Activated T-cell treated with anti-CD3 and anti-CD28 coated beads for 48 hours (primary cell): Measurements from ENCODE around the gene ZNF774.
"Not testable (repeated sequence)": the region's sequence is repeated elsewhere in the genome, so short reads cannot be mapped to it uniquely, and the experiment has no call there.

ENCODE experiments used
- DNase-seq: peaks from one replicate; pipeline ENCODE4 v3.0.0-alpha.2; 2020; ENCODE audit warnings: low read depth

Gene ZNF774

GRCh38 chr15:90345857-90346256, 6.2 kb upstream of the ZNF774 start:
- DNase-seq, result no peak

GRCh38 chr15:90347431-90348065, 4.5 kb upstream of the ZNF774 start:
- not testable (repeated sequence) for DNase-seq

GRCh38 chr15:90348456-90348855, 3.6 kb upstream of the ZNF774 start:
- no peak for DNase-seq

GRCh38 chr15:90349072-90349471, 3.0 kb upstream of the ZNF774 start:
- DNase-seq, result no peak

- no peak for DNase-seq
Measured at GRCh38 chr15:90349821-90350220, 2.3 kb upstream of the ZNF774 start.

- no peak for DNase-seq
Measured at GRCh38 chr15:90351479-90352106, 491 bp upstream of the ZNF774 start.

GRCh38 chr15:90354986-90355385, 2.9 kb downstream of the ZNF774 start:
- no peak for DNase-seq

GRCh38 chr15:90358124-90359033, 6.3 kb downstream of the ZNF774 start:
- no peak for DNase-seq

- DNase-seq, result no peak
Measured at GRCh38 chr15:90360746-90361145, 8.7 kb downstream of the ZNF774 start.

GRCh38 chr15:90362936-90363212, 10.8 kb downstream of the ZNF774 start:
- DNase-seq, result no peak

GRCh38 chr15:90364251-90364650, 12.2 kb downstream of the ZNF774 start:
- no peak for DNase-seq

GRCh38 chr15:90365414-90366055, 13.5 kb downstream of the ZNF774 start:
- DNase-seq, result no peak

- DNase-seq, result no peak
Measured at GRCh38 chr15:90367576-90367975, 15.5 kb downstream of the ZNF774 start.

- no peak for DNase-seq
Measured at GRCh38 chr15:90375071-90375470, 23.0 kb downstream of the ZNF774 start.

GRCh38 chr15:90376789-90377188, 24.7 kb downstream of the ZNF774 start:
- no peak for DNase-seq

- no peak for DNase-seq
Measured at GRCh38 chr15:90379263-90379662, 27.2 kb downstream of the ZNF774 start.

- DNase-seq, result no peak
Measured at GRCh38 chr15:90381515-90381914, 29.4 kb downstream of the ZNF774 start.

GRCh38 chr15:90382320-90382719, 30.2 kb downstream of the ZNF774 start:
- no peak for DNase-seq

- DNase-seq, result no peak
Measured at GRCh38 chr15:90386221-90386620, 34.1 kb downstream of the ZNF774 start.

GRCh38 chr15:90387534-90388461, 35.7 kb downstream of the ZNF774 start, which contains the start of gene IQGAP1:
TSS of gene IQGAP1 (plus strand) at chr15:90388242. CDS start at chr15:90388342, 100 bp downstream.
- peak; percentile 95 for DNase-seq
